ENCODE results near the gene MS4A6E. TPM values are rescaled to one million over a fixed set of nuclear protein-coding genes. Genes with fewer than 3 reads are reported as not detected.

MS4A6E gene
- total RNA-seq, 1 donor from 2014 or later: not detected

- H3K27ac Mint-ChIP-seq (ENCODE audit: unreplicated experiment): no peak overlapping the region
- H3K4me3 Mint-ChIP-seq (ENCODE audit: unreplicated experiment): no peak overlapping the region
Measured at GRCh38 chr11:60367896-60368295, 40.8 kb downstream of the MS4A6E start.

GRCh38 chr11:60370252-60370810 lies 43.3 kb downstream of the MS4A6E start:
- H3K9me3 Mint-ChIP-seq (ENCODE audit: low read depth): no peaks in the 10 kb centered on the region
- no peak for DNase-seq (ENCODE audit: low spot score)
- no peak overlapping the region for H3K4me3 Mint-ChIP-seq (ENCODE audit: unreplicated experiment)
- no peak overlapping the region for H3K27ac Mint-ChIP-seq (ENCODE audit: unreplicated experiment)
- peaks cover 8% of the 10 kb centered on the region for H3K4me1 Mint-ChIP-seq (ENCODE audit: low read depth)
- no peaks in the 10 kb centered on the region for H3K36me3 Mint-ChIP-seq (ENCODE audit: low read depth)
- TF ChIP-seq CTCF (IDR thresholded peaks at IDR 0.05): no peak
- peaks cover 12% of the 10 kb centered on the region for H3K27me3 Mint-ChIP-seq (ENCODE audit: low read depth)

More at GRCh38 chr11:60367896-60368295, 40.8 kb downstream of the MS4A6E start:
- Mint-ChIP-seq H3K27me3 (ENCODE audit: low read depth) (peaks cover 32% of the 10 kb centered on the region), H3K9me3 (ENCODE audit: low read depth) (no peaks in the 10 kb centered on the region), H3K4me1 (ENCODE audit: low read depth) (peaks cover 8% of the 10 kb centered on the region), H3K36me3 (ENCODE audit: low read depth) (no peaks in the 10 kb centered on the region)
- no peak for DNase-seq (ENCODE audit: low spot score)
- TF ChIP-seq CTCF (IDR thresholded peaks at IDR 0.05): no peak

GRCh38 chr11:60370811-60371298 lies 43.8 kb downstream of the MS4A6E start:
- H3K4me1 Mint-ChIP-seq (ENCODE audit: low read depth): peaks cover 8% of the 10 kb centered on the region
- H3K27me3 Mint-ChIP-seq (ENCODE audit: low read depth): peaks cover 12% of the 10 kb centered on the region
- H3K4me3 Mint-ChIP-seq (ENCODE audit: unreplicated experiment): no peak overlapping the region
- TF ChIP-seq CTCF (IDR thresholded peaks at IDR 0.05): no peak
- H3K9me3 Mint-ChIP-seq (ENCODE audit: low read depth): no peaks in the 10 kb centered on the region
- DNase-seq (ENCODE audit: low spot score): no peak
- H3K36me3 Mint-ChIP-seq (ENCODE audit: low read depth): no peaks in the 10 kb centered on the region
- H3K27ac Mint-ChIP-seq (ENCODE audit: unreplicated experiment): no peak overlapping the region

- peaks cover 8% of the 10 kb centered on the region for H3K4me1 Mint-ChIP-seq (ENCODE audit: low read depth)
- DNase-seq (ENCODE audit: low spot score): no peak
- no peaks in the 10 kb centered on the region for H3K9me3 Mint-ChIP-seq (ENCODE audit: low read depth)
- H3K27ac Mint-ChIP-seq (ENCODE audit: unreplicated experiment): no peak overlapping the region
- H3K27me3 Mint-ChIP-seq (ENCODE audit: low read depth): peaks cover 8% of the 10 kb centered on the region
- no peak for TF ChIP-seq CTCF (IDR thresholded peaks at IDR 0.05)
- no peaks in the 10 kb centered on the region for H3K36me3 Mint-ChIP-seq (ENCODE audit: low read depth)
- H3K4me3 Mint-ChIP-seq (ENCODE audit: unreplicated experiment): no peak overlapping the region
Measured at GRCh38 chr11:60371386-60371785, 44.3 kb downstream of the MS4A6E start.

DNA sequence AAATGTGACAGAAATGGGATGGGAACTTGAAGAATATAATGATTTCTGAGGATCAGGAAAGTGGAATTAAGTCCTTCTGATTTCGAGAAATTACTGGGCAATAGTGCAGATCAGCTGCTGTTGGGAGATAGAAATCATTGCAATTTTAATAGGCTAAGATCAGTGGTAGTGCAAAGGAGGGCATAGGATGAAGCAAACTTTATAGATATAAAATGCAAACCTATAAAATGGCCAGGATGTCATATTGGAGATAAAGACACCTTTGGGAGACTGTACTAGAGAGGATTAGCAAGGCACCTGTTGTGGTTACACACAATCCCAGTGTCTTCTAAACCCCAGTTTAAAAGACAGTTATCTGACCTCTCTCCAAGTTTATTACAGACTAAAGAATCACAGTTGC lies 44.8 kb downstream of the MS4A6E start:
- H3K27me3 Mint-ChIP-seq (ENCODE audit: low read depth): peaks cover 11% of the 10 kb centered on the region
- no peak for TF ChIP-seq CTCF (IDR thresholded peaks at IDR 0.05)
- H3K27ac Mint-ChIP-seq (ENCODE audit: unreplicated experiment): no peak overlapping the region
- H3K4me3 Mint-ChIP-seq (ENCODE audit: unreplicated experiment): no peak overlapping the region
- no peaks in the 10 kb centered on the region for H3K9me3 Mint-ChIP-seq (ENCODE audit: low read depth)
- H3K36me3 Mint-ChIP-seq (ENCODE audit: low read depth): no peaks in the 10 kb centered on the region
- no peak for DNase-seq (ENCODE audit: low spot score)
- peaks cover 8% of the 10 kb centered on the region for H3K4me1 Mint-ChIP-seq (ENCODE audit: low read depth)
